Heart left ventricle (tissue), 13 donors: ENCODE measurements around the gene DNAJC28.

ENCODE experiments used
- POLR2A ChIP-seq, 2 donors: fragments of 450-650 bp; IDR thresholded peaks; one replicate each; pipeline ENCODE4 v1.6.1; 2017; ENCODE audit warnings: antibody characterized with exemption in 2 of 2, mild to moderate bottlenecking in 2 of 2, moderate library complexity in 2 of 2
- TF ChIP-seq, protein P1 (sequence below), 12 donors: fragments of 200-600 bp; sonication (generic) in 4 of 12; IDR thresholded peaks; one replicate each; pipeline versions ENCODE4 v1.5.0 to v1.8.0; 2018 to 2022; ENCODE audit warnings: antibody characterized with exemption in 12 of 12, mild to moderate bottlenecking in 5 of 12
- donor health status: ischemic (EF 13 %, LVEDD 7.1; RV severe dilation, severe dysfunction).
- donor health status: DM: no; HTN: yes; CAD: no.
- donor health status: DM: no; HTN: no; CAD: no.
- donor health status: ischemic (EF 25% LVEDD 6.9; RV normal size, moderate dysfunction).
- donor health status: ischemic (EF 25% LVEDD 5.7; RV mildly dilated, moderate dysfunction).
- donor health status: ischemic (EF 35%, LVEDD 5.7; RV mildly dilated, moderate dysfunction).
- donor health status: nonischemic (EF 11% LVEDD 7.7; RV severe dilation, severe dysfunction).
- donor health status: DM: yes; HTN: yes; CAD: no.
- donor health status: PGD.
- donor health status: ischemic (EF 29% LVEDD 5.4; RV normal size, mild dysfunction).
- donor health status: nonischemic (EF 23%, LVEDD 6.1; RV moderate dilation, normal function).

DNA sequence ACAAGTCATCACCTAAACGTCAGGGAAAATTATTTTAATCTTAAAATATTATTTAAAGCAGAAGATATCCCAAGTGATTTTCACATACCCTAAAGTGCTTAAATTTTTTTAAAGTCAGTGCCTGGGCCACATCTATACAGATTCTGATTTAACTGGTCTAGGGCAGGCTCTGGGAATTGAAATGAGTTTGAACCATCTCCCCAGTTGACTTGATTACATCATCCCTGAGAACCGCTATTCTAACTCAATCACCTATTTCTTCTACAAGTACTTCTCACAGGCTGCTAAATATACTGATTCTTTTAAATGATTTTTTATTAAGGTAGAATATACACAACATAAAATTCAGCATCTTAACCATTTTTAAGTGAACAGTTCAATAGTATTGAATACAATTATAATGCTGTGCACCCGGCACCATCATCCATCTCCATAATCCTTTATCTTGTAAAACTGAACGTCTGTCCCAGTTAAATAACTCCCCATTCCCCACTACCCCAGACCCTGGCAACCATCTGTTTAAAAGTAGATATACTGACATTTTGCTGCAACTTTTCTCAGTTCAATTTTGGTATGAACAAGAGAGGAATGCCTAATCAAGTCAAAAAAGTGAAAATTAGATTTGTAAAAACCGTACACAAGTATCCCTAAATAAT, 30.9 kb upstream of the DNAJC28 start:
- TF ChIP-seq, protein P1, sequence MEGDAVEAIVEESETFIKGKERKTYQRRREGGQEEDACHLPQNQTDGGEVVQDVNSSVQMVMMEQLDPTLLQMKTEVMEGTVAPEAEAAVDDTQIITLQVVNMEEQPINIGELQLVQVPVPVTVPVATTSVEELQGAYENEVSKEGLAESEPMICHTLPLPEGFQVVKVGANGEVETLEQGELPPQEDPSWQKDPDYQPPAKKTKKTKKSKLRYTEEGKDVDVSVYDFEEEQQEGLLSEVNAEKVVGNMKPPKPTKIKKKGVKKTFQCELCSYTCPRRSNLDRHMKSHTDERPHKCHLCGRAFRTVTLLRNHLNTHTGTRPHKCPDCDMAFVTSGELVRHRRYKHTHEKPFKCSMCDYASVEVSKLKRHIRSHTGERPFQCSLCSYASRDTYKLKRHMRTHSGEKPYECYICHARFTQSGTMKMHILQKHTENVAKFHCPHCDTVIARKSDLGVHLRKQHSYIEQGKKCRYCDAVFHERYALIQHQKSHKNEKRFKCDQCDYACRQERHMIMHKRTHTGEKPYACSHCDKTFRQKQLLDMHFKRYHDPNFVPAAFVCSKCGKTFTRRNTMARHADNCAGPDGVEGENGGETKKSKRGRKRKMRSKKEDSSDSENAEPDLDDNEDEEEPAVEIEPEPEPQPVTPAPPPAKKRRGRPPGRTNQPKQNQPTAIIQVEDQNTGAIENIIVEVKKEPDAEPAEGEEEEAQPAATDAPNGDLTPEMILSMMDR (IDR thresholded peaks at IDR 0.05): no peak
- TF ChIP-seq POLR2A (IDR thresholded peaks at IDR 0.05): no peak
